Stimulated activated CD4-positive, alpha-beta T cell treated with anti-CD3 and anti-CD28 coated beads, TNF-alpha, amount 100 ng/mL, for 4 hours (primary cell): ENCODE data around the gene S100A13.
"Not testable (repeated sequence)": the region's sequence is repeated elsewhere in the genome, so short reads cannot be mapped to it uniquely, and the experiment has no call there.

ENCODE experiments used
- DNase-seq, 3 experiments: peaks; one replicate each; pipeline ENCODE4 v3.0.0-alpha.2; 2020; ENCODE audit warnings: low read depth in 3 of 3

S100A13 gene

GRCh38 chr1:153648000-153648643, 20.8 kb upstream of the S100A13 start:
- no peak for DNase-seq

GRCh38 chr1:153647346-153647714, 20.0 kb upstream of the S100A13 start:
- no peak for DNase-seq

- DNase-seq: no peak
Measured at GRCh38 chr1:153646672-153647345, 19.5 kb upstream of the S100A13 start.

GRCh38 chr1:153643816-153644215, 16.5 kb upstream of the S100A13 start:
- DNase-seq: no peak

GRCh38 chr1:153643100-153643499, 15.8 kb upstream of the S100A13 start:
- no peak for DNase-seq

GRCh38 chr1:153642161-153642560, 14.9 kb upstream of the S100A13 start:
- no peak for DNase-seq

GRCh38 chr1:153640861-153641260, 13.6 kb upstream of the S100A13 start:
- DNase-seq: no peak

GRCh38 chr1:153640213-153640612, 12.9 kb upstream of the S100A13 start:
- not testable (repeated sequence) for DNase-seq

GRCh38 chr1:153639280-153639679, 12.0 kb upstream of the S100A13 start:
- no peak for DNase-seq

GRCh38 chr1:153638261-153638660, 11.0 kb upstream of the S100A13 start:
- DNase-seq: no peak

GRCh38 chr1:153636312-153636711, 9.0 kb upstream of the S100A13 start:
- DNase-seq: no peak

- no peak for DNase-seq
Measured at GRCh38 chr1:153635872-153636271, 8.6 kb upstream of the S100A13 start.

- DNase-seq: peak; percentile 92 to 98 (median 94)
Measured at GRCh38 chr1:153633754-153634665, 6.7 kb upstream of the S100A13 start, which contains the start of gene CHTOP. Gene CHTOP, plus strand, starts transcription at chr1:153634066. Its CDS starts 2,523 bp downstream, at chr1:153636589.

GRCh38 chr1:153633161-153633753, 6.0 kb upstream of the S100A13 start:
- no peak for DNase-seq

GRCh38 chr1:153631047-153632022, 4.0 kb upstream of the S100A13 start:
- no peak for DNase-seq

GRCh38 chr1:153630384-153630783, 3.1 kb upstream of the S100A13 start:
- DNase-seq: no peak

GRCh38 chr1:153629971-153630370, 2.7 kb upstream of the S100A13 start:
- DNase-seq: no peak

- no peak for DNase-seq
Measured at GRCh38 chr1:153629343-153629665, 2.0 kb upstream of the S100A13 start.

- no peak for DNase-seq
Measured at GRCh38 chr1:153628638-153629342, 1.5 kb upstream of the S100A13 start.
